Measurements from ENCODE around the gene MYO7B. TPM values are rescaled to one million over a fixed set of nuclear protein-coding genes. Genes with fewer than 3 reads are reported as not detected.

MYO7B gene
- total RNA-seq, 2 experiments from 2014 or later = 0.65 to 1.2 TPM

DNA sequence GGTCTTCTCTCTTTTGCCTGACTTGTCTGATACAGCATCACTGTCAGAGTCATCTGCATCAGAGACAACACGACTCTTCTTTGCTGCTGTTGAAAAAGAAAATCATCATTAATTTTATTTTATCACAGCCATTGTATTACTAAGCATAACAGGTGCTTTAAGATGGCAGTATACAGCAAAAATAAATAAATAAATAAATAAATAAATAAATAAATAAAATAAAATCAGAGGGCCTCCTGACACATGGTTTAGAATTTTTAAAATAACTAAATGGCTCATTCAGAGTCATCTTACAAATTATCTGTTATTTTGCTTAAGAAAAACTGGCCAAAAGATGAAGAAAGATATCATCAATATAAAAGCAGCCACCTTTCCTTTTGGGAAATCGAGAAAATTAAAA lies 32.0 kb upstream of the MYO7B start:
- Mint-ChIP-seq H3K36me3 (ENCODE audit: low read depth) (peaks cover 52% of the 10 kb centered on the region), H3K9me3 (no peaks in the 10 kb centered on the region), H3K27ac (peak overlapping the region; percentile 10), H3K4me1 (ENCODE audit: low read depth) (peaks cover 14% of the 10 kb centered on the region), H3K27me3 (no peaks in the 10 kb centered on the region), H3K4me3 (no peak overlapping the region)
- DNase-seq = no peak
- ChIA-PET CTCF (no interaction called here), POLR2A (no interaction called here)
- ATAC-seq = no peak
- intact Hi-C loops (cut with micrococcal nuclease) = no loop called here
- TF ChIP-seq, protein P1, sequence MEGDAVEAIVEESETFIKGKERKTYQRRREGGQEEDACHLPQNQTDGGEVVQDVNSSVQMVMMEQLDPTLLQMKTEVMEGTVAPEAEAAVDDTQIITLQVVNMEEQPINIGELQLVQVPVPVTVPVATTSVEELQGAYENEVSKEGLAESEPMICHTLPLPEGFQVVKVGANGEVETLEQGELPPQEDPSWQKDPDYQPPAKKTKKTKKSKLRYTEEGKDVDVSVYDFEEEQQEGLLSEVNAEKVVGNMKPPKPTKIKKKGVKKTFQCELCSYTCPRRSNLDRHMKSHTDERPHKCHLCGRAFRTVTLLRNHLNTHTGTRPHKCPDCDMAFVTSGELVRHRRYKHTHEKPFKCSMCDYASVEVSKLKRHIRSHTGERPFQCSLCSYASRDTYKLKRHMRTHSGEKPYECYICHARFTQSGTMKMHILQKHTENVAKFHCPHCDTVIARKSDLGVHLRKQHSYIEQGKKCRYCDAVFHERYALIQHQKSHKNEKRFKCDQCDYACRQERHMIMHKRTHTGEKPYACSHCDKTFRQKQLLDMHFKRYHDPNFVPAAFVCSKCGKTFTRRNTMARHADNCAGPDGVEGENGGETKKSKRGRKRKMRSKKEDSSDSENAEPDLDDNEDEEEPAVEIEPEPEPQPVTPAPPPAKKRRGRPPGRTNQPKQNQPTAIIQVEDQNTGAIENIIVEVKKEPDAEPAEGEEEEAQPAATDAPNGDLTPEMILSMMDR (IDR thresholded peaks at IDR 0.05) = no peak

DNA sequence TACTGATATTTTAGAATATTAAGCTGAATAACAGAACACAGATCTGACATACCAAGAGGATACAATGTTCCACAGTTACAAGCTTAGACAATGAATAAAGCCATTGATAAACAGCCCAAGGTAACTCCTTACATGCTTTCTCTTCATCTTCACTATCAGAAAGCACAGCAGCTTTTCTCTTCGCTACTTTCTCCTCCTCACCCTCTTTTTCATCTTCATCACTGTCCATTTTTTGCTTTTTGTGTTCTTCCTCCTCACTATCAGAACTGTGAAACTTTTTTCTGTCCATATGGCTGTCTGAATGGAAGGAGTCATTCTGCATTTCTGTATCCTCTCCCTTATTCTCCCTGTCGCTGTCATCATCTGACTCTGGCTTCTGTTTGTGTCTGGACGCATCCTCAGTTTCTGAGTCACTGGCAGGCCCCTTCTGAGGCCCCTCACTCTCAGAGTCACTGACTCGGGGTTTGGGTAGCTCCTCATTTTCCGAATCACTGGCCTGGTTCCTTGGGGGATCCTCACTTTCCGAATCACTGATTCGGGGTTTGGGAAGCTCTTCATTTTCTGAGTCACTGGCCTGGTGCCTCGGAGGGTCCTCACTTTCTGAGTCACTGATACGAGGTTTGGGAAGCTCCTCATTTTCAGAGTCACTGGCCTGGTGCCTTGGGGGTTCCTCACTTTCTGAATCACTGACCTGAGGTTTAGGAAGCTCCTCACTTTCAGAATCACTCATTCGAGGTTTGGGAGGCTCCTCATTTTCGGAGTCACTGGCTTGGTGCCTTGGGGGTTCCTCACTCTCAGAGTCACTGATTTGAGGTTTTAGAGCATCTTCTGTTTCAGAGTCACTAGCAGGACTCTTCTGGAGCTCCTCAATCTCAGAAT lies 30.7 kb upstream of the MYO7B start:
- POLR2A ChIA-PET = interaction anchor here (0.9 to 1.4 kb wide), 3 partner anchors 9 to 22 kb away, joined by 3 to 5 read pairs (median 4); partner anchors contain the start of gene IWS1
- no peak for ATAC-seq
- CTCF ChIA-PET = interaction anchor here (1.4 to 2.4 kb wide), 2 partner anchors 26 to 308 kb away, joined by 4 to 13 read pairs; no protein-coding TSS in a partner anchor
- TF ChIP-seq, protein P1 (IDR thresholded peaks at IDR 0.05) = no peak
- peaks cover 23% of the 10 kb centered on the region for H3K4me1 Mint-ChIP-seq (ENCODE audit: low read depth)
- no peak overlapping the region for H3K4me3 Mint-ChIP-seq
- peaks cover 49% of the 10 kb centered on the region for H3K36me3 Mint-ChIP-seq (ENCODE audit: low read depth)
- no peak for DNase-seq
- intact Hi-C loops (cut with micrococcal nuclease) = no loop called here
- peak overlapping the region; percentile 39 for H3K27ac Mint-ChIP-seq
- no peaks in the 10 kb centered on the region for H3K27me3 Mint-ChIP-seq
- H3K9me3 Mint-ChIP-seq = no peaks in the 10 kb centered on the region

DNA sequence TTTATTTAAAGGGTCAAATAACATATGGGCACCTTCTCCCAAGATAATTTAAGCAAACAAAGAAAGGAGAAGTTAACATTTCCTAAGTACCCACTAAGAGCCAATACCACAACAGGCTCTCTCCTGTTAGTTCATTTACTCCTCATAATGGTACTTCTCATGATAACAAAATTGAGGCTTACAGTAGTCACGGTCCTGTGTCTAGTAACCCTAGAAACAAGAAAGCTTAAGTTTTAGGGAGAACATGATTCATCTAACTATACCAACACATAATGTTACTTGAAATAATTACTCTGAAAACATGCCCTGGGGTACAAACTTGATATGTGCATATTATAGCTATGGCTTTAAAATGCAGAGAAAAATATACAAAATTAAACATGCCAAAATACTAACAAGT lies 29.0 kb upstream of the MYO7B start:
- H3K36me3 Mint-ChIP-seq (ENCODE audit: low read depth) = peaks cover 52% of the 10 kb centered on the region
- TF ChIP-seq, protein P1 (IDR thresholded peaks at IDR 0.05) = no peak
- no peak overlapping the region for H3K27ac Mint-ChIP-seq
- CTCF ChIA-PET = interaction anchor here (1.0 to 2.4 kb wide), 4 partner anchors 10 to 91 kb away, joined by 3 to 13 read pairs (median 4); no protein-coding TSS in a partner anchor
- no peak overlapping the region for H3K4me3 Mint-ChIP-seq
- no peak for DNase-seq
- H3K4me1 Mint-ChIP-seq (ENCODE audit: low read depth) = peaks cover 38% of the 10 kb centered on the region
- H3K9me3 Mint-ChIP-seq = no peaks in the 10 kb centered on the region
- POLR2A ChIA-PET = no interaction called here
- no peak for ATAC-seq
- intact Hi-C loops (cut with micrococcal nuclease) = no loop called here
- H3K27me3 Mint-ChIP-seq = no peaks in the 10 kb centered on the region

DNA sequence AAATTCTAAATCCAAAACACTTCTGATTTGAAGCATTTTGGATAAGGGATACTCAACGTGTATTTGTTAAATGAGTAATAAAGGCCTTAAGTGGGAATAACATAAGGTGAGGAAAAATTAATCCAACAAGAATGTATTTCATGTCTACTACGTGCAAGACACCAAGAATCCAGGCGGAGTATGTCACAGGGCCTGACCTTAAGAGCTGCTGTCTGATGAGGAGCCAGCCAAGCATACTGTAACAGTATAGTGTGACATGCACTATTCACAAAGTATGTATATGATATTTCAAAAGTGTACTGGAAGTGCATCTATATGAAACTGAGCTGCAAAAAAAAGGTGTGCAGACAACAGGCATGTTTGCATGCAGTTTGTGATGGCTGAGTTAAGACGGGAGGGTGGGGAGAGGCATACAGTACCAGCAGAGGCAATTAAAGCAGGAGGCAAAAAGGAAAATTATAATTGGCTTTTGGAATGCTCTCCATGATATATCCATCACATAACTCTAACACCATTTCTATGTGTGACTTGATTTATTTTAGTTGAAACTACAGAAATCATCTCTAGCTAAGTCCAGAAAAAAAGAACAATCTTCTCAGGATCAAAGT lies 27.4 kb upstream of the MYO7B start:
- H3K27me3 Mint-ChIP-seq = no peaks in the 10 kb centered on the region
- no peaks in the 10 kb centered on the region for H3K9me3 Mint-ChIP-seq
- no peak for ATAC-seq
- no peak overlapping the region for H3K4me3 Mint-ChIP-seq
- POLR2A ChIA-PET = interaction anchor here (1.2 to 2.3 kb wide), 2 partner anchors 10 to 18 kb away, joined by 4 to 5 read pairs; partner anchors contain the start of gene IWS1
- intact Hi-C loops (cut with micrococcal nuclease) = no loop called here
- peaks cover 50% of the 10 kb centered on the region for H3K4me1 Mint-ChIP-seq (ENCODE audit: low read depth)
- DNase-seq = no peak
- H3K36me3 Mint-ChIP-seq (ENCODE audit: low read depth) = peaks cover 46% of the 10 kb centered on the region
- CTCF ChIA-PET = interaction anchor here (0.8 to 1.4 kb wide), 5 partner anchors 10 to 238 kb away, joined by 3 to 8 read pairs (median 4); no protein-coding TSS in a partner anchor
- TF ChIP-seq, protein P1 (IDR thresholded peaks at IDR 0.05) = no peak
- no peak overlapping the region for H3K27ac Mint-ChIP-seq
